Activated naive CD8-positive, alpha-beta T cell treated with anti-CD3 and anti-CD28 coated beads, Interleukin-2, amount 10 ng/mL, durations not matched to agents 7 days and 5 days (primary cell): ENCODE measurements around the gene SUN1. TPM values are rescaled to one million over a fixed set of nuclear protein-coding genes. Genes with fewer than 3 reads are reported as not detected.
A peak's percentile ranks its signal among the peaks of the same experiment; 100 is the strongest.

Experiments
- ATAC-seq: fragments of 150-1000 bp; cut with Tn5 transposase; one replicate; pipeline ENCODE4 v1.10.0; 2021; ENCODE audit warnings: low read depth, moderate library complexity
- POLR2A ChIA-PET: fragments of 350-600 bp; sonication (Branson Sonifier 250); formaldehyde crosslinking; loops from one replicate; lab custom pipeline; 2021; ENCODE audit warnings: antibody characterized with exemption; lab: Charles Lee
- DNase-seq: peaks from one replicate; pipeline ENCODE4 v3.0.0; 2021
- H3K27ac Mint-ChIP-seq: one replicate; pipeline ENCODE4 v1.8.0; 2022; ENCODE audit warnings: mild to moderate bottlenecking, mixed read lengths
- H3K27me3 Mint-ChIP-seq: one replicate; pipeline ENCODE4 v1.8.0; 2022; ENCODE audit warnings: mild to moderate bottlenecking, moderate library complexity, mixed read lengths
- H3K36me3 Mint-ChIP-seq: one replicate; pipeline ENCODE4 v1.8.0; 2021; ENCODE audit warnings: mild to moderate bottlenecking, mixed read lengths
- H3K4me1 Mint-ChIP-seq: one replicate; pipeline ENCODE4 v1.8.0; 2021; ENCODE audit warnings: mixed read lengths
- H3K4me3 Mint-ChIP-seq: one replicate; pipeline ENCODE4 v1.8.0; 2022; ENCODE audit warnings: mild to moderate bottlenecking, moderate library complexity, mixed read lengths
- H3K9me3 Mint-ChIP-seq: one replicate; pipeline ENCODE4 v1.8.0; 2021; ENCODE audit warnings: mixed read lengths
- total RNA-seq, 2 experiments: library from RNA; stranded (reverse); gene quantifications; one replicate each; pipeline ENCODE4 v1.2.3, GENCODE V29; 2021

SUN1 gene
- total RNA-seq, 2 experiments from 2014 or later, result 86.3 to 86.7 TPM

DNA sequence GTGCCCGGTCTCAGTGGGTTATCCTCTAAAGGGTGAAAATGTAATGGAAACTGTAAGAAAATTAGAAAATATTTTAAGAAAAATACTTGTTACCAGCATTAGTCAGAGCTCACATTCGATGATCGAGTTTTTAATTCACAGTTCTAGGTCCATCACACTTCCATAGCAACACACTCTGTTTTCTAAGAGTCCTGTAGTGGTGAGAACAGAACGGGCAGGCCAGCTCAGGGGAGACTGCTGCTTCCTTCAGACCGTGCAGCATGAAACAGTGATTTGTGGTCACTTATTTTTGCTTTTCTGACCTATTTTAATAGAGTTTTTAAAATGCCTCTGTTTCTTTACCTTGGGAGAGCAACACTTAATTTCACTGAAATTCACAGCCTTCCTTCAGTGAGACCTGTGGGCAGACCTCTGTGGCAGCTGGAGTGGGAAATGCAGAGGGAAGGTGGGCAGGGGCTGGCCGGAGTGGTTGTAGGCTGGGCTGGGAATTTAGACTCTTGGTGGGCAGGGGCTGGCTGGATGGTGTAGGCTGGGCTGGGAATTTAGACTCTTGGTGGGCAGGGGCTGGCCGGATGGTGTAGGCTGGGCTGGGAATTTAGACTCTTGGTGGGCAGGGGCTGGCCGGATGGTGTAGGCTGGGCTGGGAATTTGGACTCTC is 1.5 kb downstream of the SUN1 start:
- H3K36me3 Mint-ChIP-seq, result peaks cover 5% of the 10 kb centered on the region
- DNase-seq, result no peak
- H3K27ac Mint-ChIP-seq, result no peak overlapping the region
- no peaks in the 10 kb centered on the region for H3K9me3 Mint-ChIP-seq
- POLR2A ChIA-PET, result no interaction called here
- no peak for ATAC-seq
- H3K27me3 Mint-ChIP-seq, result no peaks in the 10 kb centered on the region
- peaks cover 31% of the 10 kb centered on the region for H3K4me1 Mint-ChIP-seq
- H3K4me3 Mint-ChIP-seq, result no peak overlapping the region

- H3K4me1 Mint-ChIP-seq, result peaks cover 31% of the 10 kb centered on the region
- POLR2A ChIA-PET, result no interaction called here
- ATAC-seq (no peak), DNase-seq (no peak)
- H3K9me3 Mint-ChIP-seq, result no peaks in the 10 kb centered on the region
- H3K27ac Mint-ChIP-seq, result no peak overlapping the region
- H3K36me3 Mint-ChIP-seq, result peaks cover 6% of the 10 kb centered on the region
- no peaks in the 10 kb centered on the region for H3K27me3 Mint-ChIP-seq
- H3K4me3 Mint-ChIP-seq, result no peak overlapping the region
Observed at GRCh38 chr7:834277-834676, 2.0 kb downstream of the SUN1 start.

DNA sequence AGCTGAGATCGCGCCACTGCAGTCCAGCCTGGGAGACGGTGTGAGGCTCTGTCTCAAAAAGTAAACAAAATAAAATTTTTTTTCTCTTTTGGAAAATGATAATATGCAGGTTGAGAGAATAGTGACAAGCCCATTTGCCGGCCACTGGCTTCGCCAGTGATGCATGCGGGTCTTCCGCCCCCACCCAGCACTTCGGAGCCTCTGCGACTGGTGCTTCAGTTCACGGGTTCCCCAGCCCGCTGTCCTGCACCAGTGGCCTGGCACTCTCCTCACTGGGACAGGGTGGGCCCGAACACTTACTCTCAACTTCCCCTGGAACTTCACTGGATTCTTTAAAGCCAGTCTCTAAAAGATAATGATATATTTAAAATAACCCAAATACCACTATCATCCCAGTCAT is 2.7 kb downstream of the SUN1 start:
- Mint-ChIP-seq H3K27ac (no peak overlapping the region), H3K36me3 (peaks cover 9% of the 10 kb centered on the region), H3K4me1 (peaks cover 31% of the 10 kb centered on the region), H3K4me3 (no peak overlapping the region), H3K27me3 (no peaks in the 10 kb centered on the region), H3K9me3 (no peaks in the 10 kb centered on the region)
- POLR2A ChIA-PET, result no interaction called here
- ATAC-seq, result no peak
- DNase-seq, result no peak

GRCh38 chr7:835485-836401 is 3.5 kb downstream of the SUN1 start:
- POLR2A ChIA-PET, result no interaction called here
- no peaks in the 10 kb centered on the region for H3K27me3 Mint-ChIP-seq
- no peaks in the 10 kb centered on the region for H3K9me3 Mint-ChIP-seq
- peak overlapping the region; percentile 8 for H3K27ac Mint-ChIP-seq
- peaks cover 9% of the 10 kb centered on the region for H3K36me3 Mint-ChIP-seq
- DNase-seq (no peak), ATAC-seq (no peak)
- peaks cover 26% of the 10 kb centered on the region for H3K4me1 Mint-ChIP-seq
- H3K4me3 Mint-ChIP-seq, result no peak overlapping the region

GRCh38 chr7:836429-836828 is 4.2 kb downstream of the SUN1 start:
- Mint-ChIP-seq H3K4me1 (peaks cover 22% of the 10 kb centered on the region), H3K36me3 (peaks cover 9% of the 10 kb centered on the region), H3K27me3 (no peaks in the 10 kb centered on the region), H3K9me3 (no peaks in the 10 kb centered on the region), H3K4me3 (no peak overlapping the region), H3K27ac (no peak overlapping the region)
- DNase-seq (no peak), ATAC-seq (no peak)
- POLR2A ChIA-PET, result no interaction called here

- H3K36me3 Mint-ChIP-seq, result peaks cover 9% of the 10 kb centered on the region
- H3K9me3 Mint-ChIP-seq, result no peaks in the 10 kb centered on the region
- H3K4me3 Mint-ChIP-seq, result no peak overlapping the region
- no peaks in the 10 kb centered on the region for H3K27me3 Mint-ChIP-seq
- no peak overlapping the region for H3K27ac Mint-ChIP-seq
- ATAC-seq, result no peak
- POLR2A ChIA-PET, result no interaction called here
- no peak for DNase-seq
- H3K4me1 Mint-ChIP-seq, result peaks cover 16% of the 10 kb centered on the region
Observed at GRCh38 chr7:837001-837400, 4.7 kb downstream of the SUN1 start.

DNA sequence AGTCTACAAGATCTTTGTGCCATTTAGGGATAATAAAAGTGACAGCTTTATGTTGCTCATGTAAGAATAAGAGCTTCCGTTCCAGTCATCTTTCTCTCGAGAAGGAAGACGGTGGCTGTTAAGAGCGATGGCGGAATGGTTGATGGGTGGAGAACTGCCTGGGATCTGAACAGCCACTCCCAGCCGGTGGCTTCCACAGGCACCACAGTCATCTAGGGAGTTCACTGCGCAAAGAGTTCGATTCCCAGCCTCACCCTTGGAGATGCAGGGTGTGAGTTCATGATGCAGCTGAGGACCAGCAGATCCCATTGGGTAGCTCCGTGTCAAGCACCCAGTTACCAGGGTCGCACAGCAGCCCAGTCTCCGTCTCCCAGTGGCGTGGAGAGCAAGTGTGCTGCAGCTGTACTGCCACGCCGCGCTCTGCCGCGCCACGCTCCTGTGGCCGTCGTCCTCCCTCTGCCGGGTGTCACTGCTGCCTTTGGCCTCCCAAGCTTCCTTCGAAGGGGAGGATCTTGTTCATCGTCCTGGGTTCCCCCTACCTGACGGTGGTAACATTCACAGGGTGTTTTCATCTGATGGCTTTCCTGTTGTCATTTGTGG is 7.8 kb downstream of the SUN1 start:
- Mint-ChIP-seq H3K4me3 (no peak overlapping the region), H3K4me1 (peaks cover 8% of the 10 kb centered on the region), H3K9me3 (no peaks in the 10 kb centered on the region), H3K36me3 (peaks cover 5% of the 10 kb centered on the region), H3K27me3 (no peaks in the 10 kb centered on the region), H3K27ac (no peak overlapping the region)
- ATAC-seq, result no peak
- POLR2A ChIA-PET, result no interaction called here
- DNase-seq, result no peak

- Mint-ChIP-seq H3K36me3 (peaks cover 5% of the 10 kb centered on the region), H3K27ac (no peak overlapping the region), H3K4me3 (no peak overlapping the region), H3K4me1 (peaks cover 2% of the 10 kb centered on the region), H3K27me3 (no peaks in the 10 kb centered on the region), H3K9me3 (no peaks in the 10 kb centered on the region)
- ATAC-seq (no peak), DNase-seq (no peak)
- POLR2A ChIA-PET, result no interaction called here
Observed at GRCh38 chr7:841943-842342, 9.7 kb downstream of the SUN1 start.

- POLR2A ChIA-PET, result no interaction called here
- Mint-ChIP-seq H3K4me1 (peaks cover 2% of the 10 kb centered on the region), H3K9me3 (no peaks in the 10 kb centered on the region), H3K27me3 (no peaks in the 10 kb centered on the region), H3K36me3 (peaks cover 5% of the 10 kb centered on the region), H3K4me3 (no peak overlapping the region), H3K27ac (no peak overlapping the region)
- DNase-seq (no peak), ATAC-seq (no peak)
Observed at GRCh38 chr7:842431-843031, 10.3 kb downstream of the SUN1 start.

DNA sequence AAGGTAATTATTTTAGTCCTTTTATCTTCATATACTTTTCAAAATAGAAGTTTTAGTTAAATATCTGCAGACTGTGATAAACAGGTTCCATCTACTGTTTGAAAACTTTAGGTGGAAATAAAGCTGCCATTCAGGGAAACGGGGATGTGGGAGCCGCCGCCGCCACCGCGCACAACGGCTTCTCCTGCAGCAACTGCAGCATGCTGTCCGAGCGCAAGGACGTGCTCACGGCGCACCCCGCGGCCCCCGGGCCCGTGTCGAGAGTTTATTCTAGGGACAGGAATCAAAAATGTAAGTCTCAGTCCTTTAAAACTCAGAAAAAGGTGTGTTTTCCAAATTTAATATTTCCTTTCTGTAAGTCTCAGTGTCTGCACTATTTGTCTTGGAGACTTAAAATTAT is 11.0 kb downstream of the SUN1 start:
- POLR2A ChIA-PET, result no interaction called here
- Mint-ChIP-seq H3K27ac (no peak overlapping the region), H3K36me3 (peaks cover 6% of the 10 kb centered on the region), H3K9me3 (peaks cover 1% of the 10 kb centered on the region), H3K4me1 (peaks cover 2% of the 10 kb centered on the region), H3K27me3 (no peaks in the 10 kb centered on the region), H3K4me3 (no peak overlapping the region)
- DNase-seq (no peak), ATAC-seq (no peak)

DNA sequence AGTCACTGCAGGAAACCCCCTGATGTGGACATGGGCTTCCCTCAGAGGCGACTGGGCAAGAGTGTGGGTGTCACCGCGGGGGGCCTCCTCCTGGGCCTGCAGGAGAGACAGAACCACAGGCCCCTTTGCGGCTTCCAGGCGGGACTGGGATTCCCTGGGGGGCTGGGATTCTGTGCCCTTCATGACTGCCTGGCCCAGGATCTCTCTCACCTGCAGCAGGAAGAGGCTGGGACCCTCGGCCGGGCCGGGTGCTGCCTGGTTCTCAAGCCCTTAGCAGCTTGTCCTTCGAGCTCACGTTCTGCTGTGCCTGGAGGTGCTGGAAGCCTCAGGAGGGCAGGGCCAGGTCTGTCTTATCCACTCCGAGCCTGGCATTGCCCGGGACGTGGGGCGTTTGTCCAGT is 11.8 kb downstream of the SUN1 start:
- H3K9me3 Mint-ChIP-seq, result peaks cover 3% of the 10 kb centered on the region
- ATAC-seq (no peak), DNase-seq (no peak)
- peaks cover 12% of the 10 kb centered on the region for H3K36me3 Mint-ChIP-seq
- H3K27me3 Mint-ChIP-seq, result no peaks in the 10 kb centered on the region
- no peak overlapping the region for H3K27ac Mint-ChIP-seq
- POLR2A ChIA-PET, result no interaction called here
- H3K4me1 Mint-ChIP-seq, result peaks cover 2% of the 10 kb centered on the region
- no peak overlapping the region for H3K4me3 Mint-ChIP-seq

- POLR2A ChIA-PET, result no interaction called here
- no peaks in the 10 kb centered on the region for H3K27me3 Mint-ChIP-seq
- H3K4me3 Mint-ChIP-seq, result no peak overlapping the region
- H3K9me3 Mint-ChIP-seq, result peaks cover 3% of the 10 kb centered on the region
- ATAC-seq (no peak), DNase-seq (no peak)
- no peak overlapping the region for H3K27ac Mint-ChIP-seq
- H3K4me1 Mint-ChIP-seq, result peaks cover 2% of the 10 kb centered on the region
- H3K36me3 Mint-ChIP-seq, result peaks cover 16% of the 10 kb centered on the region
Observed at GRCh38 chr7:844514-844913, 12.2 kb downstream of the SUN1 start.

DNA sequence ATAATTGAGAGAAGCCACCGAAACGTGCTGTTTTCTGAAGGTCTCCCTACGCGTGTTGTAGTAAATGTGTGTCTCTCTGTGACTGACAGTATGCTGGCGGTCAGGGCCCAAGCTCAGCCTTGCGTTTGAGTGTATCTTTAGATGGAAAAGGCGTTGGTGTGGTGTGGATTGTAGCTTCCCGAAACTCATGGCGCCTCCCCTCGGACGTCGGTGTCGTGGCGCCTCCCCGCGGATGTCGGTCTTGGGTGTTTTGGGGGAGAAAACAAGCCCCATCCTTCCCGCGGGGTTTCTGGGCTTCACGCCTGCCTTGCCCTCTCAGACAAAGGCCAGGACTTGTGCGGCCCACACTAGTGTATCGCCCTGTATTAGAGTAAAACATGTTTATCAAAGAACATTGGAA is 12.8 kb downstream of the SUN1 start:
- Mint-ChIP-seq H3K36me3 (peaks cover 15% of the 10 kb centered on the region), H3K4me3 (no peak overlapping the region), H3K27ac (no peak overlapping the region), H3K27me3 (no peaks in the 10 kb centered on the region), H3K4me1 (peaks cover 2% of the 10 kb centered on the region), H3K9me3 (peaks cover 3% of the 10 kb centered on the region)
- POLR2A ChIA-PET, result no interaction called here
- DNase-seq (no peak), ATAC-seq (no peak)
